GM23338 (cell line): ENCODE data around the gene C11orf24. TPM values are rescaled to one million over a fixed set of nuclear protein-coding genes. Genes with fewer than 3 reads are reported as not detected.

Experiments used
- ATAC-seq: fragments of 200-7000 bp; cut with Tn5 transposase; 3 replicates; pipeline ENCODE4 v1.9.1; 2020
- DNase-seq: peaks from one replicate; pipeline ENCODE4 v3.0.0-alpha.2; 2015; ENCODE audit warnings: low spot score
- H2AFZ ChIP-seq: fragments of 200-600 bp; sonication (generic); 2 replicates; pipeline ENCODE4 v1.8.0; 2016; ENCODE audit warnings: antibody characterized with exemption, mild to moderate bottlenecking, moderate library complexity
- H3F3A ChIP-seq: fragments of 200-600 bp; sonication (generic); replicated peaks from 2 replicates; pipeline ENCODE4 v1.8.0; 2017; ENCODE audit warnings: antibody characterized with exemption, mixed run types, low read depth
- H3K27ac ChIP-seq: fragments of 200-600 bp; sonication (generic); 2 replicates; pipeline ENCODE4 v1.6.1; 2016; ENCODE audit warnings: low read depth
- H3K27me3 ChIP-seq: fragments of 200-600 bp; sonication (generic); 2 replicates; pipeline ENCODE4 v1.8.0; 2016; ENCODE audit warnings: mild to moderate bottlenecking, mixed run types, moderate library complexity; ENCODE audit not compliant: insufficient read depth
- H3K36me3 ChIP-seq: fragments of 200-600 bp; sonication (generic); 2 replicates; pipeline ENCODE4 v1.8.0; 2016; ENCODE audit warnings: mild to moderate bottlenecking; ENCODE audit not compliant: insufficient read depth
- H3K4me1 ChIP-seq: fragments of 200-600 bp; sonication (generic); 2 replicates; pipeline ENCODE4 v1.8.0; 2016; ENCODE audit warnings: mild to moderate bottlenecking, moderate library complexity; ENCODE audit not compliant: insufficient read depth
- H3K4me2 ChIP-seq: fragments of 200-600 bp; sonication (generic); 2 replicates; pipeline ENCODE4 v1.7.1; 2017; ENCODE audit warnings: mixed run types
- H3K4me3 ChIP-seq: fragments of 200-600 bp; sonication (generic); 2 replicates; pipeline ENCODE4 v1.6.1; 2016; ENCODE audit warnings: mixed run types
- H3K79me2 ChIP-seq: fragments of 200-600 bp; sonication (generic); replicated peaks from 2 replicates; pipeline ENCODE4 v1.8.0; 2017; ENCODE audit warnings: mild to moderate bottlenecking; ENCODE audit not compliant: insufficient read depth
- H3K9me2 ChIP-seq: fragments of 200-600 bp; sonication (generic); 2 replicates; pipeline ENCODE4 v1.8.0; 2017; ENCODE audit not compliant: insufficient read depth
- H4K20me1 ChIP-seq: fragments of 200-600 bp; sonication (generic); replicated peaks from 2 replicates; pipeline ENCODE4 v1.8.0; 2017; ENCODE audit warnings: mild to moderate bottlenecking; ENCODE audit not compliant: insufficient read depth
- H3K27ac Mint-ChIP-seq: 2 replicates; pipeline ENCODE4 v1.8.0; 2020; ENCODE audit warnings: inconsistent platforms, mild to moderate bottlenecking, moderate library complexity, mixed read lengths
- H3K27me3 Mint-ChIP-seq: 3 replicates; pipeline ENCODE4 v1.8.0; 2022; ENCODE audit warnings: low read depth, mild to moderate bottlenecking, moderate library complexity, mixed read lengths, inconsistent platforms; ENCODE audit not compliant: insufficient read depth, poor library complexity
- H3K36me3 Mint-ChIP-seq: 3 replicates; pipeline ENCODE4 v1.8.0; 2021; ENCODE audit warnings: low read depth, mild to moderate bottlenecking, inconsistent platforms, moderate library complexity, mixed read lengths
- H3K4me1 Mint-ChIP-seq: 3 replicates; pipeline ENCODE4 v1.8.0; 2020; ENCODE audit warnings: mild to moderate bottlenecking, inconsistent platforms, mixed read lengths
- H3K4me3 Mint-ChIP-seq: 3 replicates; pipeline ENCODE4 v1.8.0; 2021; ENCODE audit warnings: moderate library complexity, mild to moderate bottlenecking, inconsistent platforms, mixed read lengths
- H3K9me3 Mint-ChIP-seq: 3 replicates; pipeline ENCODE4 v1.8.0; 2020; ENCODE audit warnings: moderate library complexity, mild to moderate bottlenecking, inconsistent platforms, mixed read lengths
- CREB1 ChIP-seq: fragments of 250-450 bp; sonication (Bioruptor Pico); IDR thresholded peaks from 2 replicates; pipeline ENCODE4 v1.5.0; 2020; ENCODE audit warnings: low read depth, mild to moderate bottlenecking, moderate library complexity
- EZH2 ChIP-seq: fragments of 200-600 bp; sonication (generic); IDR thresholded peaks from one replicate; pipeline ENCODE4 v1.8.0; 2017; ENCODE audit warnings: antibody characterized with exemption, mild to moderate bottlenecking, low read depth; ENCODE audit not compliant: unreplicated experiment
- EZH2phosphoT487 ChIP-seq: fragments of 200-600 bp; sonication (generic); IDR thresholded peaks from one replicate; pipeline ENCODE4 v1.8.1; 2018; ENCODE audit warnings: antibody characterized with exemption; ENCODE audit not compliant: unreplicated experiment
- JUNB ChIP-seq: IDR thresholded peaks from one replicate; pipeline ENCODE4 v1.6.1; 2016; ENCODE audit warnings: antibody characterized with exemption; ENCODE audit not compliant: unreplicated experiment
- NANOG ChIP-seq: IDR thresholded peaks from 2 replicates; pipeline ENCODE4 v1.6.1; 2016; ENCODE audit warnings: antibody characterized with exemption, borderline replicate concordance
- POLR2AphosphoS5 ChIP-seq: IDR thresholded peaks from 2 replicates; pipeline ENCODE4 v1.6.1; 2016; ENCODE audit warnings: antibody characterized with exemption, low read depth
- STAT1 ChIP-seq: IDR thresholded peaks from one replicate; pipeline ENCODE4 v1.6.1; 2016; ENCODE audit warnings: antibody characterized with exemption; ENCODE audit not compliant: unreplicated experiment
- ZNF114 ChIP-seq: fragments of 250-450 bp; sonication (Bioruptor Pico); IDR thresholded peaks from 2 replicates; pipeline ENCODE4 v1.5.0; 2020; ENCODE audit warnings: mild to moderate bottlenecking, moderate library complexity
- ZNF331 ChIP-seq: fragments of 250-450 bp; sonication (Bioruptor Pico); IDR thresholded peaks from 2 replicates; pipeline ENCODE4 v1.5.0; 2020; ENCODE audit warnings: low read depth, mild to moderate bottlenecking, moderate library complexity
- polyA plus RNA-seq: library from polyadenylated mRNA; unstranded; fragments of >200 nt; fragmentation: Nextera tagmentation; extraction: Ambion mirVana; gene quantifications from 2 replicates; pipeline ENCODE4 v1.2.1, GENCODE V29; 2016
- total RNA-seq: library from RNA; depleted of rRNA; stranded (reverse); fragments of >200 nt; shearing (Covaris generic); gene quantifications from 2 replicates; pipeline ENCODE4 v1.2.3, GENCODE V29; 2014
- TF ChIP-seq, protein P1 (sequence below), 2 experiments: fragments of 200-600 bp in 1 of 2; sonication (generic) in 1 of 2; conservative IDR thresholded peaks; 2 replicates each; pipeline versions ENCODE4 v1.5.1 to v1.6.1; 2016 to 2017; ENCODE audit warnings: antibody characterized with exemption in 2 of 2, low read depth in 2 of 2, mild to moderate bottlenecking in 2 of 2, moderate library complexity in 1 of 2
- TF ChIP-seq, protein P2 (sequence below): IDR thresholded peaks from one replicate; pipeline ENCODE4 v1.6.1; 2018; ENCODE audit warnings: antibody characterized with exemption; ENCODE audit not compliant: unreplicated experiment
- TF ChIP-seq, protein P3 (sequence below): fragments of 250-450 bp; sonication (Bioruptor Pico); IDR thresholded peaks from 2 replicates; pipeline ENCODE4 v1.5.0; 2020; ENCODE audit warnings: mild to moderate bottlenecking, moderate library complexity
- TF ChIP-seq, protein P4 (sequence below): IDR thresholded peaks from 2 replicates; pipeline ENCODE4 v1.6.1; 2016; ENCODE audit warnings: antibody characterized with exemption

C11orf24 gene
- total and polyA plus RNA-seq, 2 experiments from 2014 or later = 49.8 to 57.5 TPM

DNA sequence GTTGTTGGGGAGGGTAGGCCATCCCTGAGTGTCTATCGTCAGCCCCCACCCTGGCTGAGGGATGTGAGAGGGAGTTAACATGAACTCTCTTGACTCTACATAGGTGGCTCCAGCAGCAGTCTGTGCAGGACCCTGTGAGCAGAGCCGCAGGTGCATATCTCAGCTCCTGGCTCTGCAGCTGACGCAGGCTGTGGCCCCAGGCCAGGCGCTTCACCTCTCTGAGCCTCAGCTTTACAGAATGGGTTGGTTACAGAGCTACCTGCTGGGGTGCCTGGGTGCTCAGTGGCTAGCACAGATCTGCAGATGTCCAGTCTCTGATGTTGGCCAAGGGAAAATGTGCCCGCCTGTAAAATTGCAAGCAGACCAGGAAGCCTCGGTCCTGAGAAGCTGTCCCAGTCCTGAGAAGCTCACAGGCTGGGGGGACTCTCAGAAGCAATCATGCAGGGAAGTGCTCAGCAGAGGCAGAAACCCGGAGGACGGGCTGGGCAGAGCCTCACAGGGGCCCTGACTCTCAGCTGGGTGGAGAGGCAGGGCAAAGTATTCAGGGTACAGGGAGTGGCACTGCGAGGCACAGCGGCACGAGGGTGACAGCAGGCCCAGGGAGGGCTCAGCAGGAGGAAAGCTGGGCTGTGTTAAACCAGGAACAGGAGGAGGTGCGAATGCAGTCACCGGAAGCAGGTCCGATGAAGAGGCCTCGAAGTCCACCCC lies 24.7 kb upstream of the C11orf24 start:
- Histone ChIP-seq H2AFZ (no peak overlapping the region; the same call in 1 of the 2 replicates), H3K4me3 (no peak overlapping the region), H3K27me3 (no peaks in the 10 kb centered on the region), H4K20me1 (no peaks in the 10 kb centered on the region), H3K36me3 (no peaks in the 10 kb centered on the region), H3K79me2 (no peaks in the 10 kb centered on the region), H3K4me2 (no peak overlapping the region), H3F3A (no peaks in the 10 kb centered on the region), H3K4me1 (no peaks in the 10 kb centered on the region), H3K27ac (no peak overlapping the region), H3K9me2 (no peaks in the 10 kb centered on the region)
- Mint-ChIP-seq H3K27ac (no peak overlapping the region), H3K36me3 (no peaks in the 10 kb centered on the region), H3K4me1 (no peaks in the 10 kb centered on the region), H3K9me3 (no peaks in the 10 kb centered on the region), H3K4me3 (no peak overlapping the region), H3K27me3 (peaks cover 10% of the 10 kb centered on the region)
- TF ChIP-seq, protein P1, sequence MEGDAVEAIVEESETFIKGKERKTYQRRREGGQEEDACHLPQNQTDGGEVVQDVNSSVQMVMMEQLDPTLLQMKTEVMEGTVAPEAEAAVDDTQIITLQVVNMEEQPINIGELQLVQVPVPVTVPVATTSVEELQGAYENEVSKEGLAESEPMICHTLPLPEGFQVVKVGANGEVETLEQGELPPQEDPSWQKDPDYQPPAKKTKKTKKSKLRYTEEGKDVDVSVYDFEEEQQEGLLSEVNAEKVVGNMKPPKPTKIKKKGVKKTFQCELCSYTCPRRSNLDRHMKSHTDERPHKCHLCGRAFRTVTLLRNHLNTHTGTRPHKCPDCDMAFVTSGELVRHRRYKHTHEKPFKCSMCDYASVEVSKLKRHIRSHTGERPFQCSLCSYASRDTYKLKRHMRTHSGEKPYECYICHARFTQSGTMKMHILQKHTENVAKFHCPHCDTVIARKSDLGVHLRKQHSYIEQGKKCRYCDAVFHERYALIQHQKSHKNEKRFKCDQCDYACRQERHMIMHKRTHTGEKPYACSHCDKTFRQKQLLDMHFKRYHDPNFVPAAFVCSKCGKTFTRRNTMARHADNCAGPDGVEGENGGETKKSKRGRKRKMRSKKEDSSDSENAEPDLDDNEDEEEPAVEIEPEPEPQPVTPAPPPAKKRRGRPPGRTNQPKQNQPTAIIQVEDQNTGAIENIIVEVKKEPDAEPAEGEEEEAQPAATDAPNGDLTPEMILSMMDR (conservative IDR thresholded peaks at IDR 0.05; ENCODE audit: low read depth in 2 of 2) = no peak
- TF ChIP-seq, protein P2, sequence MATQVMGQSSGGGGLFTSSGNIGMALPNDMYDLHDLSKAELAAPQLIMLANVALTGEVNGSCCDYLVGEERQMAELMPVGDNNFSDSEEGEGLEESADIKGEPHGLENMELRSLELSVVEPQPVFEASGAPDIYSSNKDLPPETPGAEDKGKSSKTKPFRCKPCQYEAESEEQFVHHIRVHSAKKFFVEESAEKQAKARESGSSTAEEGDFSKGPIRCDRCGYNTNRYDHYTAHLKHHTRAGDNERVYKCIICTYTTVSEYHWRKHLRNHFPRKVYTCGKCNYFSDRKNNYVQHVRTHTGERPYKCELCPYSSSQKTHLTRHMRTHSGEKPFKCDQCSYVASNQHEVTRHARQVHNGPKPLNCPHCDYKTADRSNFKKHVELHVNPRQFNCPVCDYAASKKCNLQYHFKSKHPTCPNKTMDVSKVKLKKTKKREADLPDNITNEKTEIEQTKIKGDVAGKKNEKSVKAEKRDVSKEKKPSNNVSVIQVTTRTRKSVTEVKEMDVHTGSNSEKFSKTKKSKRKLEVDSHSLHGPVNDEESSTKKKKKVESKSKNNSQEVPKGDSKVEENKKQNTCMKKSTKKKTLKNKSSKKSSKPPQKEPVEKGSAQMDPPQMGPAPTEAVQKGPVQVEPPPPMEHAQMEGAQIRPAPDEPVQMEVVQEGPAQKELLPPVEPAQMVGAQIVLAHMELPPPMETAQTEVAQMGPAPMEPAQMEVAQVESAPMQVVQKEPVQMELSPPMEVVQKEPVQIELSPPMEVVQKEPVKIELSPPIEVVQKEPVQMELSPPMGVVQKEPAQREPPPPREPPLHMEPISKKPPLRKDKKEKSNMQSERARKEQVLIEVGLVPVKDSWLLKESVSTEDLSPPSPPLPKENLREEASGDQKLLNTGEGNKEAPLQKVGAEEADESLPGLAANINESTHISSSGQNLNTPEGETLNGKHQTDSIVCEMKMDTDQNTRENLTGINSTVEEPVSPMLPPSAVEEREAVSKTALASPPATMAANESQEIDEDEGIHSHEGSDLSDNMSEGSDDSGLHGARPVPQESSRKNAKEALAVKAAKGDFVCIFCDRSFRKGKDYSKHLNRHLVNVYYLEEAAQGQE = no peak
- TF ChIP-seq ZNF114 (CRISPR knock-in tag) = no peak
- no peak for TF ChIP-seq EZH2
- TF ChIP-seq CREB1 (CRISPR knock-in tag) = no peak
- TF ChIP-seq POLR2AphosphoS5 = no peak
- no peak for TF ChIP-seq JUNB
- TF ChIP-seq, protein P3, sequence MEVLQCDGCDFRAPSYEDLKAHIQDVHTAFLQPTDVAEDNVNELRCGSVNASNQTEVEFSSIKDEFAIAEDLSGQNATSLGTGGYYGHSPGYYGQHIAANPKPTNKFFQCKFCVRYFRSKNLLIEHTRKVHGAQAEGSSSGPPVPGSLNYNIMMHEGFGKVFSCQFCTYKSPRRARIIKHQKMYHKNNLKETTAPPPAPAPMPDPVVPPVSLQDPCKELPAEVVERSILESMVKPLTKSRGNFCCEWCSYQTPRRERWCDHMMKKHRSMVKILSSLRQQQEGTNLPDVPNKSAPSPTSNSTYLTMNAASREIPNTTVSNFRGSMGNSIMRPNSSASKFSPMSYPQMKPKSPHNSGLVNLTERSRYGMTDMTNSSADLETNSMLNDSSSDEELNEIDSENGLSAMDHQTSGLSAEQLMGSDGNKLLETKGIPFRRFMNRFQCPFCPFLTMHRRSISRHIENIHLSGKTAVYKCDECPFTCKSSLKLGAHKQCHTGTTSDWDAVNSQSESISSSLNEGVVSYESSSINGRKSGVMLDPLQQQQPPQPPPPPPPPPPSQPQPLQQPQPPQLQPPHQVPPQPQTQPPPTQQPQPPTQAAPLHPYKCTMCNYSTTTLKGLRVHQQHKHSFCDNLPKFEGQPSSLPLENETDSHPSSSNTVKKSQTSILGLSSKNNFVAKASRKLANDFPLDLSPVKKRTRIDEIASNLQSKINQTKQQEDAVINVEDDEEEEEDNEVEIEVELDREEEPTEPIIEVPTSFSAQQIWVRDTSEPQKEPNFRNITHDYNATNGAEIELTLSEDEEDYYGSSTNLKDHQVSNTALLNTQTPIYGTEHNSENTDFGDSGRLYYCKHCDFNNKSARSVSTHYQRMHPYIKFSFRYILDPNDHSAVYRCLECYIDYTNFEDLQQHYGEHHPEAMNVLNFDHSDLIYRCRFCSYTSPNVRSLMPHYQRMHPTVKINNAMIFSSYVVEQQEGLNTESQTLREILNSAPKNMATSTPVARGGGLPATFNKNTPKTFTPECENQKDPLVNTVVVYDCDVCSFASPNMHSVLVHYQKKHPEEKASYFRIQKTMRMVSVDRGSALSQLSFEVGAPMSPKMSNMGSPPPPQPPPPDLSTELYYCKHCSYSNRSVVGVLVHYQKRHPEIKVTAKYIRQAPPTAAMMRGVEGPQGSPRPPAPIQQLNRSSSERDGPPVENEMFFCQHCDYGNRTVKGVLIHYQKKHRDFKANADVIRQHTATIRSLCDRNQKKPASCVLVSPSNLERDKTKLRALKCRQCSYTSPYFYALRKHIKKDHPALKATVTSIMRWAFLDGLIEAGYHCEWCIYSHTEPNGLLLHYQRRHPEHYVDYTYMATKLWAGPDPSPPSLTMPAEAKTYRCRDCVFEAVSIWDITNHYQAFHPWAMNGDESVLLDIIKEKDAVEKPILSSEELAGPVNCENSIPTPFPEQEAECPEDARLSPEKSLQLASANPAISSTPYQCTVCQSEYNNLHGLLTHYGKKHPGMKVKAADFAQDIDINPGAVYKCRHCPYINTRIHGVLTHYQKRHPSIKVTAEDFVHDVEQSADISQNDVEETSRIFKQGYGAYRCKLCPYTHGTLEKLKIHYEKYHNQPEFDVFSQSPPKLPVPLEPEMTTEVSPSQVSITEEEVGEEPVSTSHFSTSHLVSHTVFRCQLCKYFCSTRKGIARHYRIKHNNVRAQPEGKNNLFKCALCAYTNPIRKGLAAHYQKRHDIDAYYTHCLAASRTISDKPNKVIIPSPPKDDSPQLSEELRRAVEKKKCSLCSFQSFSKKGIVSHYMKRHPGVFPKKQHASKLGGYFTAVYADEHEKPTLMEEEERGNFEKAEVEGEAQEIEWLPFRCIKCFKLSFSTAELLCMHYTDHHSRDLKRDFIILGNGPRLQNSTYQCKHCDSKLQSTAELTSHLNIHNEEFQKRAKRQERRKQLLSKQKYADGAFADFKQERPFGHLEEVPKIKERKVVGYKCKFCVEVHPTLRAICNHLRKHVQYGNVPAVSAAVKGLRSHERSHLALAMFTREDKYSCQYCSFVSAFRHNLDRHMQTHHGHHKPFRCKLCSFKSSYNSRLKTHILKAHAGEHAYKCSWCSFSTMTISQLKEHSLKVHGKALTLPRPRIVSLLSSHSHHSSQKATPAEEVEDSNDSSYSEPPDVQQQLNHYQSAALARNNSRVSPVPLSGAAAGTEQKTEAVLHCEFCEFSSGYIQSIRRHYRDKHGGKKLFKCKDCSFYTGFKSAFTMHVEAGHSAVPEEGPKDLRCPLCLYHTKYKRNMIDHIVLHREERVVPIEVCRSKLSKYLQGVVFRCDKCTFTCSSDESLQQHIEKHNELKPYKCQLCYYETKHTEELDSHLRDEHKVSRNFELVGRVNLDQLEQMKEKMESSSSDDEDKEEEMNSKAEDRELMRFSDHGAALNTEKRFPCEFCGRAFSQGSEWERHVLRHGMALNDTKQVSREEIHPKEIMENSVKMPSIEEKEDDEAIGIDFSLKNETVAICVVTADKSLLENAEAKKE = no peak
- TF ChIP-seq EZH2phosphoT487 = no peak
- no peak for TF ChIP-seq STAT1
- no peak for TF ChIP-seq ZNF331 (CRISPR knock-in tag)
- TF ChIP-seq, protein P4, sequence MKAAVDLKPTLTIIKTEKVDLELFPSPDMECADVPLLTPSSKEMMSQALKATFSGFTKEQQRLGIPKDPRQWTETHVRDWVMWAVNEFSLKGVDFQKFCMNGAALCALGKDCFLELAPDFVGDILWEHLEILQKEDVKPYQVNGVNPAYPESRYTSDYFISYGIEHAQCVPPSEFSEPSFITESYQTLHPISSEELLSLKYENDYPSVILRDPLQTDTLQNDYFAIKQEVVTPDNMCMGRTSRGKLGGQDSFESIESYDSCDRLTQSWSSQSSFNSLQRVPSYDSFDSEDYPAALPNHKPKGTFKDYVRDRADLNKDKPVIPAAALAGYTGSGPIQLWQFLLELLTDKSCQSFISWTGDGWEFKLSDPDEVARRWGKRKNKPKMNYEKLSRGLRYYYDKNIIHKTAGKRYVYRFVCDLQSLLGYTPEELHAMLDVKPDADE = no peak
- TF ChIP-seq NANOG = no peak
- ATAC-seq (no peak), DNase-seq (no peak)
